Esophagus mucosa (tissue), 1 donor: Measurements from ENCODE around the gene ETFB. TPM values are rescaled to one million over a fixed set of nuclear protein-coding genes. Genes with fewer than 3 reads are reported as not detected.
A peak's percentile ranks its signal among the peaks of the same experiment; 100 is the strongest.

ENCODE experiments used
- ATAC-seq: fragments of 200-7000 bp; cut with Tn5 transposase; one replicate; pipeline ENCODE4 v1.9.1; 2020
- total RNA-seq: library from RNA; stranded (reverse); gene quantifications from one replicate; pipeline ENCODE4 v1.2.4, GENCODE V29; 2023
- donor health status: DM: yes; HTN: yes; CAD: no.

The ETFB gene
- total RNA-seq, 1 donor from 2014 or later, result 142 TPM

DNA sequence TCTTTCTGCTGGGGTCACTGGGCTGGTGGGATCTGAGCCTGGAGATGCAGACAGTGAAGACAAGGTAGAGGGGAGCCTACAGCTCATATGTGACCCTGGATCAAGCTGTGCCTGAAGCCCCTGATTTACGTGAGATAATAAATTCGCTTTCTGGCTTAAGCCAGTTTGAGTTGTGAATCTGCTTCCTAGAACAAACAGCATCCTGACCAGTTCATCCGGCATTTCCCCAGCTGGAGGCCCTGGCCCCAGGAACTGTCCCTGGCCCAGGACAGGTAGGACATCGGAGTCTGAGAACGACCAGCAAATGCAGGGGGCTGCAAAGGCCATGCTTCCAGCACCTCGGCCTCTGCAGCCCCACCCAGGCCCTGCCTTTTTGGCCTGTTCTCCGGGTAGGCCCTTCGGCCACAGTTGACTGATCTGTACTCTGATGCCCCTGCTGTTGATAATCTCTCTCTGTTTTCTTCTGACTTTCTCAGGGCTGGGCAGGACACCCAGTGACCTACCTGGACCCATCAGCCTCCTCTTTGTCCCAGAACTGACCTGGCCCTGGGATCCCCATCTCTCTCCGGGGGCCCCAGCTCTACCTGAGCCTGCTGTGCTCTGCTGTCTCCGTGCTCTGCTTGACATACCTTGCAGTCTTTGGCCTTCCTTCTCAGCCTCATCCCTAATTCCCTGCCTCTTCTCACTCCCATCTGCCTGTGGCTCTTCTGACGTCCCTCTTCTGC is 14.8 kb downstream of the ETFB start:
- ATAC-seq, result no peak

DNA sequence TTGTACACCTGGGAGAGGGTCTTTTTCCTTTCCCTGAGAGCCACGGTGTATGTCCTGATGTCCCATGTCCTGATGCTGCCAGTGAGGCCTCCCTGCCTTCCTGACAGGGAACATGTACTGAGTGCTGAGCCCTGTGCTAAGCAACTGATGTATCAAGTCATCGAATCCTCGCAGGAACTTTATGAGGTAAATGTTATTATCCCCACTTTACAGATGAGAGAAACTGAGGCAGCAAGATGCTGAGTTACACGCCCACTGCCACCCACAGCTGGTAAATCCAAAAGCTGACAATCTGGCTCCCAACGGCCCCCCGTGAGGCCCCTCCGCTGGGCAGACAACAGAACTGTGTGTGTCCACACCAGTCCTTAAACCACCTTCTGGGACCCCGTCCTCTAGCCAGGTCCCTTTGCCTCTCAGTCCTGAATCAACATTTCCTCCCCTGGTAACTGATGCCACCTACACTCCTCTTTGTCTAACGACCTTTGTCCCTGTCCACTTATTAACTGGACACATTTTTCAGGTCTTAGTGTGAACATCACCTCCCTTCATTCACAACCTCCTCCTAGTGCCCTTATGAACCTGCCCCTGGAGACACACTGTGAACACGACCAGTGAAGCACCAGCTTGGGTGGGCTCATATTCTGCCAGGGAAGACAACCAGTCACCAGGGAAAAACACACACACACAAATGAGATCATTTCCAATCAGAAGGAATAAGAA is 18.8 kb downstream of the ETFB start:
- ATAC-seq, result no peak

DNA sequence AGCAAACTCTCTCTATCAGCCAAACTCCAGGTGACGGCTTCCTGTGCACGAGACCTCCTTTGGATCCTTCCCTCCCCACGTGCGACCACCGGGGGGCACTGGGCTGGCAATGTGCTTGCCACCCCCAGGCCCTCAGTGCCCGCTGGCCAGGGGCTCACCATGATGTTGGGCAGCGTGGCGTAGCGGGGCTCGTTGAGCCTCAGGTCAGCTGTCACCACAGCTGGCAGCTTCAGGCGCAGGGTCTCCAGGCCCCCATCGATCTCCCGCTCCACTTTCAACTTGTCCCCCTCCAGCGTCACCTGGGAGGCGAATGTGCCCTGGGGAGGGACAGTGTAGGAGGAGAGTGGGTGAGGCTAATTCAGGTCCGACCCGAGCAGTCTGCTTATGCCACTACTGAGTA is 19.4 kb downstream of the ETFB start:
- ATAC-seq, result no peak

DNA sequence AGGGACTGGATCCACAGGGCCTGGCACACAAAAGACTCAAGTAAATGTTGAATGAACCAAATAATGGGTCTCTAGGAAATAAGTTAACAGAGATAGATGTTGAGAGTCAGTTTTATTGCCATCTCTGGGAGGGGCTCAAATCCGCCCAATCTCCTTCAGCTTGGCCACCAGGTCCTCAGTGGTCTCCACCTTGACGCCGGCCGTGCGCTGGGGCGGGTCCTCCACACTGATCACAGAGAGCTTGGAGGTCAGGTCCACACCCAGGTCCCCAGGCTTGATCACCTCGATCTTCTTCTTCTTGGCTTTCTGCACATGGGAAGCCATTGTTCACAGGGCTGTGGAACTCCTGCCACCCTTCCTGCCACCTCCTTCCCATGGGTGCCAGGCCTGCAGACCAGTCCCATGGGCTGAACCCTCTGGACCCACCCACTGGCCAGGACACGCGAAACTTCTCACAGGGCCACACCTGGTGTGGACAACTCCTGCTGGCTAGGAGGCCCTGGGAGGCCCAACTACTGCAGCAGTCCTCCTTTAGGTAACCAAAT is 21.0 kb downstream of the ETFB start:
- ATAC-seq, result no peak

DNA sequence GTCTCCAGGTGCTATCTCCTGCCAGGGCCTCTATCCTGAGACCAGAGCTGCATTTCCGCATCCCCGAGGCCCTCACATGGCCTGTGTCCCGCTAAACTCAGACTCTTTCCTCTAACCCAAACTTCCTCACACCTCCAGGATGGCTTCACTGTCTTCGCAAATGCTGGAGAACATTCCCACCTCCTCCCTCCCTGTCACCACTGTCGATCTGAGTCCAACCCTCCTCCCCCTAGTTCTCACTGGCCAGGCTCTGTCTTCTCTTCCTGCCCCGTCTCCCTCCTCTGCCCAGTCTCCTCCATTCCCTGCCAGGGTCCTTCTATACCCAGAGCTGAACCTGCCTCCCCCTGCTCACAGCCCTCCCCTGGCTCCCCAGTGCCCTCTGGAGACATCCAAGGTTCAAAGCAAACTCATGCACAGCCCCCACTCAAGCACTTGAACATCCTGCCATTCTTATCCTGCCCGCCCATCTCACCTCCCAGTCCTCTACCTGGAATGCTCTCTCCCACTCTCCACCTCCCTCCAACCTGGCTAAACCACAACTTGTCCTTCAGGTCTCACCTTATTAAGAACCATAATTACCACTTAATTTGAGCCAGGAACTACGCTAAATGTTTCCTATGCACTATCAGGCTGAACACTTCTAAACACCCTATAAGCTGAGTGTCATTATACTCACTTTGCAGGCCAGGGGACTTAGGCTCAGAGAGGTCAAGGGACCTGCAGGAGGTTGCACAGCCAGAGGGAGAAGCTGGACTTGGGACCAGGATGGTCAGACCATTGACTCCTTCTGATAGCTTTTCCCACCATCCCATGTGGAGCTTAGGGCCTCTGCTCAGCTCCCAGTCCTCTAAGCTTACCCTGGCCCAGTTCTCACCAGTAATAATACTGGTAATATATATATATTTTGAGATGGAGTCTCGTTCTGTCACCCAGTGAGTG is 23.3 kb downstream of the ETFB start:
- ATAC-seq, result no peak

DNA sequence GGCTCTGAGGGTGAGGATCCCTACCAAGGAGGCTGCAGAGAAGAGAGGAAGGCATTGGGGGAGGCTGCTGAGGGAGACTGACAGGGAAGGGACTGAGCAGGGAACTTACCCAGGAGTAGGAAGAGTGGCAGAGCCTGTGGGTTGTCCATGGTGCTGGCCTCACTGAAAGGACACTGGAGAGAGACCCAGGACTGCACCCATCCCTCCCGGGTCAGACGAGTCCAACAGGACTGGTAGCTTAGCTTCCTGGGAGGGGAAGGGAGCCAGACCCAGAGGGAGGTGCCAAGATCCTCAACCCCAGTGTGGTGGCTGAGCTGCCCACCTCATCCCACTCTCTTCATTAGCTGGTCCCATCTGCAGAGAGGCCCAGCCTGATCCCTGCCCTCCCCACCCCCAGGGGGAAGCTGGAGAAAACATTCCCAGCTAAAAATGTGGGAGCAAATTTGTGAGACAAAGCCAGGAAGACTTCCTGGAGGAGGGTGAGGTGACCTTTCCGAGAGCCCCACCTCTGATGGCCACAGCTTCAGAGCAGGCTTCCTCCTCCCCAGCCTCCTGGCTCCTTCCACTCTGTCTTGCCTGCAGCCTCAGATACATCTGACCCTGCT is 24.1 kb downstream of the ETFB start, which contains the start of gene VSIG10L:
VSIG10L (minus strand) TSS at position 164 of the 605 bp plus-strand sequence; CDS start at position 149, 15 bp downstream.
- ATAC-seq, result peak; percentile 46

DNA sequence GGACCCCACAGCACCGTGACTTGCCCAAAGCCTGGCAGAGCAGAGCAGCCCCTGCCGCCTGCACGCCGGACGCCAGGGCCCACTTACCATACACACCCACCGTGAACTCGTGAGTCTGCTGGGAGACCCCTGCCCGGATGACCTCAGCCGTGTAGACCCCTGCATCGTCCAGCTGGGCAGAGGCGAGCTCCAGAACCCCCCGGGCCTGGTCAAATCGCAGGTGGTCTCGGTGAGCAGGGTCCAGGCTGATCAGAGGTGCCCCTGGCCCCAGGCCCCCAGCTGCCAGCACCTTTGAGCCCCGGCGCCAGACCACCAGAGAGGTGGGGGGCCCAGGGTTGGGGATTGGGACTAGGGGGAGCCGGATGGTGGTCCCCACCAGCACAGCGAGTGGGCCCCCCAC is 25.1 kb downstream of the ETFB start:
- no peak for ATAC-seq

DNA sequence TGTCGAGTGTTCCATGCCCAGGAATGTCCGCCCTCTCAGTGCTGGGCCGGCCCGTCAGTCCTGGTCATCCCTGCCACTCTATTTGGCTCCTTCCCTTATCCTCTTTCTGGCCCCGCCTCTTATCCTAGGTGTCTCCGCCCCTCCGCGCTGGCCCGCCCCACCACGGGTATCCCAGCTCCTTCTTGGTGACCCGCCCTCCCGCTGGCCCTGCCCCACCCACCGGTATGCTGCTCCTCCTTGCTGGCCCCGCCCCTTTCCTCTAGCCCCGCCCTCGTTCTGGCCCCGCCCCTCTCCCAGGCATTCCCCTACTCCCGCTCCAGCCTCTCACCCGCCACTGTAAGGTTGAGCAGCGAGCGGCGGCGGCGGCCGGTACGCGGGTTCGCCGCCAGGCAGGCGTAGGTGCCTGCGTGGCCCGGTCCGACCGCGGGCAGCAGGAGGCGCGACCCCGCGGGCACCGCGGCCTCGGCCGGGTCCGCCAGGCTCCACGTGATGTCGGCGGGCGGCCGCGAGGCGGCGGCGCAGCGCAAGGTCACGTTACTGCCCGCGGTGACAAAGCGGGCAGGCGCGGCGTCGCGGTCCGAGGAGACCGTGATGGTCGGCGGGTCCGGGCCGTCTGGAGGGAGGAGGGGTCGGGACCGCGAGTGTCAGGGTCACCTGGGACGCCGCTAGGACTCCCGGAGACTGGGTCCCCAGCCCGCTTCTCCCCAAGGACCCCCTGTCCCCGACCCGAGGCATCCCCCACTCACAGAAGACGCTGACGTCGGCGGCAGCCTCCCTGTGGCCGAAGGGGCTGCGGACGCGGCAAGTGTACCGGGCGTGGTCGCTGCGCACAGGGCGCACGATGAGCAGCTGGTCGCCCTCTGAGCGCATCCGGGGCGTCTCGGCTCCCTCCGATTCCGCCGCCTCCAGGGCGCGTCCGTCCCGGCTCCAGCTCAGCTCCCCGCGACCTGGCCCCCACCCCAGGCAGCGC is 26.2 kb downstream of the ETFB start:
- ATAC-seq, result peak; percentile 93

DNA sequence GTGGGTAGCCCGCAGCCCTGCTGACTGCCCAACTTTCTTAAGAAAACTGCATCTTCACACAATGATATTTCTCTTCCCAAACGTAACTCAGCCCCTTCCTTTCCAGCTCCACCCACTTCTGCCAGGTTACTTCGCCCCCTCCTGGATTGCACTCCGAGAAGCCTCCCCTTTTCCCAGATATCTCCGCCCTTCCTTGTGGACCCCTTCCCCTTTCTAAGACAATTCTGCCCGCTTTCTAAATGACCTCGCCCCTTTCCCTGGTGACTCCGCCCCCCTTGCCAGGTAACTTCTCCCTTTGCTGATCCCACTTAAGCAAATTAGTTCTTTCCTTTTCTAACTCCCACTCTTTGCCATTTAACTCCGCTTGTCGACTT is 26.9 kb downstream of the ETFB start:
- no peak for ATAC-seq

DNA sequence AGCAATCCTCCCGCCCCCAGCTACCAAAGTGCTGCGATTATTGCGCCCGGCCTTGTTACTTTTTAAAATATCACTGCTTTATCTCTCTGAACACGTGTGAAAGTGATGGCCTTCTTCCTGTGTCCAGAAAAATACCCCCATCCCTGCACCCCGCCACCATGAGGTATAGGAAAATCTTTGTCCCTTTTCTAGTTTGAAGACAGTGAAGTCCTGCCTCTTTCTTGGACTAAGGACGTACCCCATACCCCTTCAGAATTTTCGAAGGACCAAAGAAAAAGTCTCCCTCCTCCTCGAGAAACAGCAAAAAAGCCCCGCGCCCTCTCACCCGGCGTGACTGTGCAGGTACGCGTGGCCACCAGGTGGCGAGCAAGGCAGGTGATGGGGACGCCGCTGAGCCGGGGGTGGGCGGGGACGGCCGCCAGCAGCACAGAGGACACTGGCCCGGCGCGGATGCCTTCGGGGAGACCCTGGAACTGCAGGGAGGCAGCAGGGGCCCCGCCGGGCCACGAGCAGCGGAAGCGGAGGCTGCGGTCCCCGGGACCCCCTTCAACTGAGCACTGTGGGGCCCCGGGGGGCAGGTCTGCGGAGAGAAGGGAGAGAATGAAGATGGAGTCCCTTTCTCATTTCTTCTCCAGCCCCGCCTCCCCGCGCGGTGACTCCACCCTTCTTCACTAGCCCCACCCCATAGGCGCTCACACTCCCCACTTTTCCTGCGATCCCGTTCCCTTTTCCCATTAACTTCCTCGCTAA is 27.4 kb downstream of the ETFB start:
- ATAC-seq, result peak; percentile 61

DNA sequence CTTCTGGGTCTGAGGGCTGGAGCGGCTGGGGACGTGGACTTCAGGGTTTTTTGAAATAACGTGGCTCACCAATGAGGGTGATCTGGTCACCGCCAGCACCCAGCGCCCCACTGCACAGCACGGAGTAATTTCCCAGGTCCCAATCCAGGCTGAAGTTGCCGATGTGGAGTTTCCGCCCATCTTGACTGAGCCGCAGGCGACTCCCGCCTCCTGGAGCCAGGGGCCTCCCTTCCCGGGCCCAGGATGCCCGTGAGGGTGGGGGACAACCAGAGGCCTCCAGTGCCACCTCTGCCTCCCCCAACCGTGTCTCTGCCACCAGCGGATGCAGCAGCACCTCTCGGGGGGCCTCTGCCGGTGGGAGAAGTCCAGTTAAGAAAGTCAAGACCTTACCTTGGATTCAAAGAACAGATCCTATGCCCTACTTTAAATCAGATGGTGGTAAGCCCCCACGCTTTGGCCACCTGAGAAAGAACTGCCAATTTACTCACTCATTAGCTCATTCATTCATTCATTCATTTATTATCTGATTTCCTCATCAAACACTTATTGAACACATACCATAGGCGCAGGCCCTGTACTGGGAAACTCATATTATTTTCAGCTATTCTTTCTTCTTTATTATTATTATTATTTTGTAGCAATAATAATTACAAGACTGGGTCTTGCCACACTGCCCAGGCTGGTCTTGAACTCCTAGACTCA is 28.2 kb downstream of the ETFB start:
- ATAC-seq, result no peak

DNA sequence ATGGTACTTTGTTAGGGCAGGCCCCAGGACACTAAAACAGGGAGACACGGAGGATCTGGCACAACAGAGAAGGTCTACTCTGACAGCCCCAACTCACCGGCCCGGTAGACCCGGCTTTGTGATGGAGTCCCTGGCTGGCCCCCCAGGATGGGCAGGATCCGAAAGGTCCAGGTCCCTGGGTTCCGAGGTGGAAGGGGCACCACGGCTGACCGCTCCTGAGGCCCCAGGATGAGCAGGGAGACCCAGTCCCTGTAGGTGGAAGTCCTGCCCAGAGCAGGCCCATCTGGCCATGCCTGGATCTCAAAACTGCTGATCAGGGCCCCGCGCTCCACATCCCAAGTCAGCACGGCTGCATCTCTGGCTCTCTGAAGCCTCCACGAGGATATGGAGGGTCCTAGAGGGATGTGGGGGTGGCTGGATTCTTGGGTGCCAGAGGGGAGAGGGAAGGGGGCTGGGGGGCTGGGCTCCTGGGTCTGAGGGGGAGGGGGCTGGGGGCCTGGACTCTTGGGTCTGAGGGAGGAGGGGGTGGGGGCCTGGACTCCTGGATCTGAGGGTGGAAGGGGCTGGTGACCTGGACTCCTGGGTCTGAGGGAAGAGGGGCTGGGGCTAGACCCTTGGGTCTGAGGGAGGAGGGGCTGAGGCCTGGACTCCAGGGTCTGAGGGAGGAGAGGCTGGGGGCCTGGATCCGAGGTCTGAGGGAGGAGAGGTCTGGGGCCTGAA is 28.9 kb downstream of the ETFB start:
- no peak for ATAC-seq

DNA sequence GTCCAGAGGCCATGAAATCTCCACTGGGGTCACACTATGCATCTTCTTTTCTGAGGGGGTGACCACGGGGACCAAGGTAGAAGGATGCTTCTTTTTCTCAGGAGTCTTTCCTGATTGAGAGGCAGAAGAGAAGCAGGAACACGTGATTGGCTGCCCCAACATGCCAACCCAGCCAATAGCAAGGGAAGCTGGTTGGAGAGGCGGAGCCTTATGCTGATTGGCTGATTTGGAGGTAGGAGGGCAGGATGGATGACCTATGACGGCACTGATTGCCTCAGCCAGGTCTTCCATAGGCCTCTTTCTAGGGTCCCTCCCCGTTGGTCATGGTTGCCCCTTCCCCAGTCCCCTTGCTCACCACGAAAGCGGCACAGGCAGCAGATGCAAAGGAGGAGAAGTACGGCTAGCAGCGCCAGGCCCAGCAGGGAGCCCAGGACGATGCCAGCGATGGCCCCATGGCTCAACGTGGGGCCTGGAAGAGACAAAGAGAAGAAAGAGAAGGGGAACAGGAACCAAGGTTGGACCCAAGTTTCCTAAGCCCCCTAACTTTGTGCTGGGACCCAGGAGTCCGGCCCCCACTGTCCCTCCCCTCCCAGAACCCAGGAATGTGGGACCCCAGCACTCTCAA is 32.2 kb downstream of the ETFB start:
- no peak for ATAC-seq

DNA sequence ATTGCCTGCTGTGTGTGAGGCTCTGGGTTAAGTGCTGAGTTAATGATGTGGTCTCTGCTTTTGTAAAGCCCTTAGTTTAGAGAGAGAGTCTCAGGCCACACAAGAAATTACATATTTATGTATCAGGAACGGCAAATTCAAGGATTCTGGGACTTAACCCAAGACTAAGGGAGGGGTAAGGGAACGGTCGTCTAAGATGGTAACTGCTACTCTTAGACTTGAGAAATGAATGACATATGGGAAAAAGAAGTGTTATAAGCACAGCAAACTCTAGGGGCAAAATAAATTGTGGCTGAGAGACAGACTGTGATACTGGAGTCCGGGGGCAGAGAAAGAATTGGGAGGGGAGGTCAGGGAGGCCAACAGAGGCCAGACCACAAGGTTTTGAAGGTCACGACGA is 34.5 kb downstream of the ETFB start:
- no peak for ATAC-seq

DNA sequence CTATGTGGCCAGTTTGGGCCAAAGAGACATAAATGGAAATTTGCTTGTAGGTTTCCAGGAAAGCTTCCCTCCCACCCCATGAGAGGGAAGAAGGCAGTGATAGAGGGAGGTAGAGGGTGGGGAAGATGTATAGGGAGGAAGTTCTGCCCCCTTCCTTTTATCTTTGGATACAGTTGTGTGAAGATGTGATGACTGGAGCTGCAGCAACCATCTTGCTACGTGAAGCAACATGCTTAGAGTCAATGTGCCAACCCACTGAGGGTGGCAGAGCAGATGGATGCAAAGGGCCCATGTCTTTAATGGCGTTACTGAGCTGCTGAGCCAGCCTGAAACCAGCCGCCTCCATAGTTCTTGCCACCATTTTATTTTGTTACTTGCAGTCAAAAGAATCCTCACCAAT is 35.0 kb downstream of the ETFB start:
- ATAC-seq, result no peak

DNA sequence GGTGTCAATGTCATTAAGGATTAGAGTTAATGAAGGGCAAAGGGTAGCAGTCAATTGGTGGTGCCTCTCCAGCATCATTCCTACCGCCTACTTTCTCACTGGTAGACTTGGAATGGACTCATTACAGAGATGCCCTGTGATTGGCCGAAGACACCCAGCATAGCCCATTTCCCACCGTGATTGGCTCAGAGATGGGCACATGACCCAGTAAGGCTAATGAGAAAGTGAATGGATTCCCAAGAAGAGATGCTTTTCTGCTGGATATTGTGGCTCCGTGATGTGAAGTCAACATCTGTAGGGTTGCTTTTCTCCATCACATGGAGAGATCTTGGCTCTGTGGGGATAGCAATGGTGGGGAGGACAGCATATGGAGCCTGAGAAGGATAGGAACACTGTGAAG is 35.8 kb downstream of the ETFB start:
- ATAC-seq, result no peak

DNA sequence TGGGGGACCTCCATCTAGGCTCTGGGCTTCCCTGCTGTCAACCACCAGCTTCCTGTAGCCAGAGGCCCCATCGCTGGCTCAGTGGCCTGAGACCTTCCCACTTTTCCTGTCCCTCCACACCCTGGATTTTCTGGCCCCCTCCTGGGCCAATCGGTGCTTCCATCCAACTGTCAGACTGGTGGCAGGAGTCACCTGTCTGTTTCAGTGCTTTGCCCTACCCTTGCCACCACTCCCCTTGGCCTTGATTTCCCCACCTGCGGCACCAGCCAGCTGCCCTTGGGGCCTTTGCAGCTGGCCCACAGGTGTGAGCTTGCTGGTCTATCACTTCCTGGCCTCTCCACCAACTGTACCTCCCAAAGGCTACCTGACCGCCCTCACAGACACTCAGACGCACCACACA is 36.8 kb downstream of the ETFB start:
- no peak for ATAC-seq
